Esophagus squamous epithelium (tissue), 4 donors: ENCODE results near the gene TBXAS1.

Experiments
- POLR2A ChIP-seq, 4 donors: fragments of 450-650 bp; IDR thresholded peaks; one replicate each; pipeline ENCODE4 v1.6.1; 2017; ENCODE audit warnings: antibody characterized with exemption in 4 of 4, mild to moderate bottlenecking in 4 of 4, moderate library complexity in 3 of 4
- TF ChIP-seq, protein P1 (sequence below), 6 experiments: fragments of 450-650 bp in 4 of 6; fragments of 200-600 bp in 2 of 6; sonication (generic) in 2 of 6; IDR thresholded peaks; one replicate each; pipeline ENCODE4 v1.5.1; 2016 to 2019; ENCODE audit warnings: antibody characterized with exemption in 6 of 6, mild to moderate bottlenecking in 4 of 6, moderate library complexity in 4 of 6

DNA sequence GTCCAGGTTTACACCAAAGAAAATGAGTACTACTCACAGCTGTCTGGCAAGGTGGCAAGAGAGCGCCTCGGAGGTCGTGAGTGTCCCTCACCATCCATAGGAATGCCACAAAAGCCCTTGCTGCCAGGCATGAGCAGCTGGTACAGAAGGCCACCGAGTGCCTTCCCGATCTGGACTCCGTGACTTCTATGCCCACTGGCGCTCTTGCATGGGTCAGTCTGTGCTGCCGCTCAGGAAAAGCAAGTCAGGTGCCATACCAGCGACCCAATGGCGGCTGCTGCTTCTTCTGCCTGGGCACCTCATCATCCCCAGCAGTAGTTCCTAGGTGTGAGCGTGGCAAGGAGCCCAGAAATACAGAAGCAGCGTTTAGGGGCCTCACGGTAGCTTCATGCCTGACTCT is 11.7 kb downstream of the TBXAS1 start:
- TF ChIP-seq, protein P1, sequence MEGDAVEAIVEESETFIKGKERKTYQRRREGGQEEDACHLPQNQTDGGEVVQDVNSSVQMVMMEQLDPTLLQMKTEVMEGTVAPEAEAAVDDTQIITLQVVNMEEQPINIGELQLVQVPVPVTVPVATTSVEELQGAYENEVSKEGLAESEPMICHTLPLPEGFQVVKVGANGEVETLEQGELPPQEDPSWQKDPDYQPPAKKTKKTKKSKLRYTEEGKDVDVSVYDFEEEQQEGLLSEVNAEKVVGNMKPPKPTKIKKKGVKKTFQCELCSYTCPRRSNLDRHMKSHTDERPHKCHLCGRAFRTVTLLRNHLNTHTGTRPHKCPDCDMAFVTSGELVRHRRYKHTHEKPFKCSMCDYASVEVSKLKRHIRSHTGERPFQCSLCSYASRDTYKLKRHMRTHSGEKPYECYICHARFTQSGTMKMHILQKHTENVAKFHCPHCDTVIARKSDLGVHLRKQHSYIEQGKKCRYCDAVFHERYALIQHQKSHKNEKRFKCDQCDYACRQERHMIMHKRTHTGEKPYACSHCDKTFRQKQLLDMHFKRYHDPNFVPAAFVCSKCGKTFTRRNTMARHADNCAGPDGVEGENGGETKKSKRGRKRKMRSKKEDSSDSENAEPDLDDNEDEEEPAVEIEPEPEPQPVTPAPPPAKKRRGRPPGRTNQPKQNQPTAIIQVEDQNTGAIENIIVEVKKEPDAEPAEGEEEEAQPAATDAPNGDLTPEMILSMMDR (IDR thresholded peaks at IDR 0.05) = no peak
- TF ChIP-seq POLR2A (IDR thresholded peaks at IDR 0.05) = no peak
